Endothelial cell of umbilical vein (primary cell): ENCODE data around the gene NXPH4. TPM values are rescaled to one million over a fixed set of nuclear protein-coding genes. Genes with fewer than 3 reads are reported as not detected.

Experiments used
- BruUV-seq: library from RNA; stranded (reverse); fragments of 400-500 nt; replicated peaks from 2 replicates; lab custom pipeline; 2021; lab: Mats Ljungman, UMichigan
- CTCF ChIA-PET: fragments of 300-600, 350-600 bp; sonication (Branson Sonifier 250); formaldehyde crosslinking; loops from one replicate; lab custom pipeline; 2021; ENCODE audit warnings: antibody characterized with exemption, inconsistent platforms; lab: Charles Lee
- POLR2A ChIA-PET: fragments of 300-600, 350-600 bp; sonication (Branson Sonifier 250); formaldehyde crosslinking; loops from one replicate; lab custom pipeline; 2021; ENCODE audit warnings: antibody characterized with exemption, inconsistent platforms; lab: Charles Lee
- DNase-seq: peaks from one replicate; pipeline ENCODE4 v3.0.0-alpha.2; 2011; ENCODE audit warnings: low read depth, low spot score
- FAIRE-seq: peaks from 2 replicates; lab custom pipeline; 2011; peaks lifted over from hg19 to GRCh38; lab: Jason Lieb, UNC
- H2AFZ ChIP-seq: 2 replicates; pipeline ENCODE4 v1.6.0; 2012; ENCODE audit warnings: low read depth, low read length, control low read depth, inconsistent platforms
- H3K27ac ChIP-seq: 2 replicates; pipeline ENCODE4 v1.5.1; 2011; ENCODE audit warnings: low read depth, mild to moderate bottlenecking, control low read depth, low read length, moderate library complexity; ENCODE audit not compliant: insufficient read depth
- H3K27me3 ChIP-seq, 2 experiments: 2 replicates each; pipeline versions ENCODE4 v1.6.0 to v1.6.1; 2011; ENCODE audit warnings: low read length in 2 of 2, mixed read lengths in 1 of 2; ENCODE audit not compliant: control insufficient read depth in 2 of 2, insufficient read depth in 2 of 2
- H3K36me3 ChIP-seq, 2 experiments: 2 replicates in 1 of 2; 3 replicates in 1 of 2; pipeline ENCODE4 v1.5.1; 2011; ENCODE audit warnings: low read length in 2 of 2, mild to moderate bottlenecking in 1 of 2, moderate library complexity in 1 of 2; ENCODE audit not compliant: control insufficient read depth in 2 of 2, insufficient read depth in 2 of 2; ENCODE audit errors: extremely low read depth in 1 of 2
- H3K4me1 ChIP-seq: 3 replicates; pipeline ENCODE4 v1.5.1; 2011; ENCODE audit warnings: mild to moderate bottlenecking, low read length; ENCODE audit not compliant: control insufficient read depth, insufficient read depth; ENCODE audit errors: extremely low read depth
- H3K4me2 ChIP-seq: 2 replicates; pipeline ENCODE4 v1.6.1; 2011; ENCODE audit warnings: low read length, control low read depth, mixed read lengths; ENCODE audit not compliant: insufficient read depth
- H3K4me3 ChIP-seq, 3 experiments: fragments of 200-600 bp in 1 of 3; sonication (generic), shearing (Covaris generic) in 1 of 3; replicated peaks in 1 of 3; 2 replicates each; pipeline ENCODE4 v1.5.1; 2011 to 2016; ENCODE audit warnings: control low read depth in 3 of 3, low read length in 3 of 3, mild to moderate bottlenecking in 2 of 3, inconsistent platforms in 1 of 3, low read depth in 1 of 3, moderate library complexity in 1 of 3; ENCODE audit not compliant: insufficient read depth in 1 of 3
- H3K79me2 ChIP-seq: 2 replicates; pipeline ENCODE4 v1.6.0; 2012; ENCODE audit warnings: low read length, inconsistent platforms; ENCODE audit not compliant: control insufficient read depth, insufficient read depth
- H3K9ac ChIP-seq: replicated peaks from 2 replicates; pipeline ENCODE3; 2011; ENCODE audit warnings: low read length, control low read depth; ENCODE audit not compliant: insufficient read depth; ENCODE audit errors: extremely low read depth
- H3K9me1 ChIP-seq: replicated peaks from 3 replicates; pipeline ENCODE4 v1.6.0; 2011; ENCODE audit warnings: mild to moderate bottlenecking, low read length; ENCODE audit not compliant: control insufficient read depth, insufficient read depth; ENCODE audit errors: extremely low read depth
- H3K9me3 ChIP-seq: replicated peaks from 2 replicates; pipeline ENCODE4 v1.5.1; 2012; ENCODE audit warnings: low read length, inconsistent platforms; ENCODE audit not compliant: control insufficient read depth, insufficient read depth
- H4K20me1 ChIP-seq: replicated peaks from 2 replicates; pipeline ENCODE3; 2011; ENCODE audit warnings: mild to moderate bottlenecking, low read length; ENCODE audit not compliant: control insufficient read depth, insufficient read depth; ENCODE audit errors: extremely low read depth
- CTCF ChIP-seq, 2 donors: IDR thresholded peaks; 1 replicate in 1 of 2; 2 replicates in 1 of 2; pipeline ENCODE4 v1.5.1; 2011; ENCODE audit warnings: low read length in 2 of 2, mild to moderate bottlenecking in 2 of 2, moderate library complexity in 2 of 2, control low read depth in 1 of 2, inconsistent platforms in 1 of 2, low read depth in 1 of 2; ENCODE audit not compliant: insufficient read depth in 1 of 2; ENCODE audit errors: extremely low read depth in 1 of 2
- EZH2 ChIP-seq: IDR thresholded peaks from 2 replicates; pipeline ENCODE4 v1.6.1; 2012; ENCODE audit warnings: borderline replicate concordance, low read depth, mild to moderate bottlenecking, moderate library complexity, low read length, inconsistent platforms; ENCODE audit not compliant: severe bottlenecking
- FOS ChIP-seq: IDR thresholded peaks from 2 replicates; pipeline ENCODE4 v1.6.1; 2011; ENCODE audit warnings: mild to moderate bottlenecking, low read length, moderate library complexity, borderline replicate concordance; ENCODE audit not compliant: insufficient read depth
- GATA2 ChIP-seq: IDR thresholded peaks from 2 replicates; pipeline ENCODE4 v1.7.0; 2011; ENCODE audit warnings: low read depth, mild to moderate bottlenecking, moderate library complexity, mixed read lengths, low read length; ENCODE audit not compliant: insufficient read length, insufficient read depth
- MAX ChIP-seq: IDR thresholded peaks from 2 replicates; pipeline ENCODE4 v1.6.1; 2011; ENCODE audit not compliant: insufficient read depth, insufficient read length
- POLR2A ChIP-seq: IDR thresholded peaks from 2 replicates; pipeline ENCODE4 v1.6.1; 2012; ENCODE audit warnings: low read depth, mild to moderate bottlenecking, control low read depth, low read length
- POLR2AphosphoS5 ChIP-seq: IDR thresholded peaks from 2 replicates; pipeline ENCODE4 v1.6.1; 2012; ENCODE audit warnings: low read depth, mild to moderate bottlenecking, control low read depth, low read length, moderate library complexity; ENCODE audit not compliant: insufficient read depth
- dilution Hi-C: fragments of 300-500 bp; cut with MboI; formaldehyde crosslinking; loops from one replicate; pipeline ENCODE4 v1.15.0; 2019; ENCODE audit warnings: low sequenced_read_pairs; ENCODE audit not compliant: extremely low pct_ligation_motif_present
- intact Hi-C: fragments of 100-400 bp; cut with micrococcal nuclease; formaldehyde crosslinking; loops from one replicate; pipeline ENCODE4 v1.10.0; 2022
- polyA plus RNA-seq, 4 experiments: library from polyadenylated mRNA; depleted of rRNA in 3 of 4; stranded (reverse) in 3 of 4; unstranded in 1 of 4; fragments of >200 nt; gene quantifications; 2 replicates each; pipeline versions ENCODE4 v1.2.1 to v1.2.3, GENCODE V29; 2011 to 2012; ENCODE audit warnings: missing spikeins in 1 of 4
- total RNA-seq: library from RNA; stranded (reverse); gene quantifications from 2 replicates; pipeline ENCODE4 v1.2.3, GENCODE V29; 2021

The NXPH4 gene
- total and polyA plus RNA-seq, 2 donors (not counting 3 experiments of a cell fraction or from before 2014, with no cell fraction given), result 0.07 TPM; not detected in 1

GRCh38 chr12:57224973-57225679 is 8.5 kb downstream of the NXPH4 start:
- no peak overlapping the region for H3K9ac ChIP-seq
- no peaks in the 10 kb centered on the region for H3K9me3 ChIP-seq
- H3K79me2 ChIP-seq, result peaks cover 5% of the 10 kb centered on the region
- H3K27ac ChIP-seq, result no peak overlapping the region
- CTCF ChIA-PET, result interaction anchor here (0.5 to 5.3 kb wide), 6 partner anchors 12 to 97 kb away, joined by 3 to 50 read pairs (median 18); partner anchors contain the start of gene LRP1
- TF ChIP-seq EZH2 (no peak), CTCF (IDR thresholded peaks at IDR 0.05; ENCODE audit: extremely low read depth in 1 of 2, insufficient read depth in 1 of 2, low read depth in 1 of 2, low read length in 2 of 2) (peak; percentile 77 to 88)
- H3K36me3 ChIP-seq, result no peaks in the 10 kb centered on the region
- H4K20me1 ChIP-seq, result no peaks in the 10 kb centered on the region
- H3K4me2 ChIP-seq, result no peak overlapping the region
- dilution Hi-C loops (no loop called here), intact Hi-C loops (loop anchor here (2.0 kb wide), 1 partner anchor 14 kb away; no protein-coding TSS in a partner anchor)
- no TSS peak for BruUV-seq
- FAIRE-seq (no peak), DNase-seq (peak; percentile 26)
- POLR2A ChIA-PET, result no interaction called here
- no peak overlapping the region for H3K4me3 ChIP-seq
- peak overlapping the region; percentile 39 for H2AFZ ChIP-seq
- H3K27me3 ChIP-seq, result peaks cover 56 to 59% of the 10 kb centered on the region in 2 experiments
- H3K4me1 ChIP-seq, result peaks cover 7% of the 10 kb centered on the region
- H3K9me1 ChIP-seq, result no peaks in the 10 kb centered on the region

GRCh38 chr12:57225680-57226210 is 9.2 kb downstream of the NXPH4 start:
- Histone ChIP-seq H3K9ac (no peak overlapping the region), H3K4me3 (no peak overlapping the region), H4K20me1 (no peaks in the 10 kb centered on the region), H3K27me3 (peaks cover 53 to 56% of the 10 kb centered on the region in 2 experiments), H3K36me3 (no peaks in the 10 kb centered on the region), H3K4me1 (peaks cover 13% of the 10 kb centered on the region), H3K9me3 (no peaks in the 10 kb centered on the region), H3K4me2 (no peak overlapping the region), H2AFZ (no peak overlapping the region), H3K9me1 (no peaks in the 10 kb centered on the region), H3K79me2 (peaks cover 11% of the 10 kb centered on the region), H3K27ac (no peak overlapping the region)
- CTCF ChIA-PET, result interaction anchor here (0.5 to 5.3 kb wide), 5 partner anchors 11 to 97 kb away, joined by 3 to 50 read pairs (median 7); partner anchors contain the start of gene LRP1
- no TSS peak for BruUV-seq
- intact Hi-C loops, result loop anchor here (2.0 kb wide), 1 partner anchor 13 kb away; no protein-coding TSS in a partner anchor
- POLR2A ChIA-PET, result no interaction called here
- no peak for TF ChIP-seq POLR2A
- no peak for TF ChIP-seq CTCF (IDR thresholded peaks at IDR 0.05; ENCODE audit: extremely low read depth in 1 of 2, insufficient read depth in 1 of 2, low read depth in 1 of 2, low read length in 2 of 2)
- TF ChIP-seq POLR2AphosphoS5, result no peak
- no peak for TF ChIP-seq GATA2
- no peak for TF ChIP-seq FOS
- TF ChIP-seq MAX, result no peak
- dilution Hi-C loops, result no loop called here
- DNase-seq, result no peak
- no peak for FAIRE-seq
